Measurements from ENCODE around the gene PDE3B.
"Not testable (repeated sequence)": the region's sequence is repeated elsewhere in the genome, so short reads cannot be mapped to it uniquely, and the experiment has no call there.

Gene PDE3B

GRCh38 chr11:14768526-14769188, 125.1 kb downstream of the PDE3B start:
- Histone ChIP-seq H3K36me3 (no peaks in the 10 kb centered on the region), H3K4me1 (no peaks in the 10 kb centered on the region; the same call in 1 of the 2 replicates), H3K9me3 (no peaks in the 10 kb centered on the region), H3K4me3 (ENCODE audit: low read depth, low read length) (no peak overlapping the region), H3K27me3 (no peaks in the 10 kb centered on the region)
- TF ChIP-seq, protein P1, sequence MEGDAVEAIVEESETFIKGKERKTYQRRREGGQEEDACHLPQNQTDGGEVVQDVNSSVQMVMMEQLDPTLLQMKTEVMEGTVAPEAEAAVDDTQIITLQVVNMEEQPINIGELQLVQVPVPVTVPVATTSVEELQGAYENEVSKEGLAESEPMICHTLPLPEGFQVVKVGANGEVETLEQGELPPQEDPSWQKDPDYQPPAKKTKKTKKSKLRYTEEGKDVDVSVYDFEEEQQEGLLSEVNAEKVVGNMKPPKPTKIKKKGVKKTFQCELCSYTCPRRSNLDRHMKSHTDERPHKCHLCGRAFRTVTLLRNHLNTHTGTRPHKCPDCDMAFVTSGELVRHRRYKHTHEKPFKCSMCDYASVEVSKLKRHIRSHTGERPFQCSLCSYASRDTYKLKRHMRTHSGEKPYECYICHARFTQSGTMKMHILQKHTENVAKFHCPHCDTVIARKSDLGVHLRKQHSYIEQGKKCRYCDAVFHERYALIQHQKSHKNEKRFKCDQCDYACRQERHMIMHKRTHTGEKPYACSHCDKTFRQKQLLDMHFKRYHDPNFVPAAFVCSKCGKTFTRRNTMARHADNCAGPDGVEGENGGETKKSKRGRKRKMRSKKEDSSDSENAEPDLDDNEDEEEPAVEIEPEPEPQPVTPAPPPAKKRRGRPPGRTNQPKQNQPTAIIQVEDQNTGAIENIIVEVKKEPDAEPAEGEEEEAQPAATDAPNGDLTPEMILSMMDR (IDR thresholded peaks at IDR 0.05; ENCODE audit: low read depth, low read length) = no peak
- no peak for DNase-seq

DNA sequence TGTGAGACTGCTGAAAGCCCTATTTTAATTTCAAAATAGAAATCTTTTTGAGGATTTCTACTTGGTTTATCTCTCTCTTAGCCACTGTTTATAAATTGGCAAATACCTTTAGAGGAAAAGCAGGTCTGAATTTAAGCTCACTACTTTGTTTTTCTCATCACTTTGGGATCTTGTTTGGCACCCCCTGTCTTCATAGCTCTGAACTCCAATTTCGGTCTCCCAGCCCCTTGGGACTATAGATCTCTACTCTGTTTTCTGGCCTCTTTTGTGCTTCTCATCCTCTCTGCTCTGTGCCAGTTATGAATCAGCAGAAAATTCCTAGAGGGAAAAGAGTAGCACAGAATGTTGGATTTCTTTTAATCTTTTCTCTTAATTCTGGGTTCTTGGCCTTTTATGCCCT, 130.2 kb downstream of the PDE3B start:
- H3K4me3 ChIP-seq (ENCODE audit: low read depth, low read length) = no peak overlapping the region
- no peaks in the 10 kb centered on the region for H3K27me3 ChIP-seq
- no peaks in the 10 kb centered on the region for H3K36me3 ChIP-seq
- DNase-seq = no peak
- H3K9me3 ChIP-seq = no peaks in the 10 kb centered on the region
- H3K4me1 ChIP-seq = no peaks in the 10 kb centered on the region; the same call in 1 of the 2 replicates
- TF ChIP-seq, protein P1 (IDR thresholded peaks at IDR 0.05; ENCODE audit: low read depth, low read length) = peak; percentile 37

- no peak for DNase-seq
- TF ChIP-seq, protein P1 (IDR thresholded peaks at IDR 0.05; ENCODE audit: low read depth, low read length) = no peak
- Histone ChIP-seq H3K36me3 (no peaks in the 10 kb centered on the region), H3K4me1 (no peaks in the 10 kb centered on the region; the same call in 1 of the 2 replicates), H3K27me3 (no peaks in the 10 kb centered on the region), H3K9me3 (no peaks in the 10 kb centered on the region), H3K4me3 (ENCODE audit: low read depth, low read length) (no peak overlapping the region)
These were observed 131.1 kb downstream of the PDE3B start for GRCh38 chr11:14774721-14775120.

DNA sequence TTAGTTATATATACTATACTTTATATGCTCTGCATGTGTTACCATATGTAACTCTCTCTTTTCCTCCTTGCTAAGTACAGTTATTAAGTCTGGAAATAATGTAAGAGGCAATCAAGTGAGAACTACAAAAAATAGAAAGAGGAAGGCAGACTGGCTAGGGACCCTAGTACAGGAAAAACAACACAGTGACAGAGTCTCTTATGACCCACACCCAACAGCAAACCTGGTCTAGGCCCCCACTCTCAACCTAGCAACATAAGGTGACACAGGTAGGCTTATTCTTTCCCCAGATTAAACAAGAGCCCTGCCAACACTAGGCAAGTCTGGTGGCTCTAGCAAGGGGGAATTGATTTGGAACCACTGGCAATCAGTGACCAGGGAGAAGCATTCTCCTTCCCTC, 132.3 kb downstream of the PDE3B start:
- no peaks in the 10 kb centered on the region for H3K27me3 ChIP-seq
- no peak for DNase-seq
- no peaks in the 10 kb centered on the region for H3K9me3 ChIP-seq
- no peaks in the 10 kb centered on the region for H3K36me3 ChIP-seq
- TF ChIP-seq, protein P1 (IDR thresholded peaks at IDR 0.05; ENCODE audit: low read depth, low read length) = no peak
- H3K4me3 ChIP-seq (ENCODE audit: low read depth, low read length) = no peak overlapping the region
- H3K4me1 ChIP-seq = no peaks in the 10 kb centered on the region; the same call in 1 of the 2 replicates

GRCh38 chr11:14778460-14778859, 134.9 kb downstream of the PDE3B start:
- not testable (repeated sequence) for H3K4me1 ChIP-seq; H3K36me3 ChIP-seq; H3K9me3 ChIP-seq; H3K27me3 ChIP-seq; DNase-seq; H3K4me3 ChIP-seq (ENCODE audit: low read depth, low read length)

- no peaks in the 10 kb centered on the region for H3K4me1 ChIP-seq
- no peaks in the 10 kb centered on the region for H3K9me3 ChIP-seq
- TF ChIP-seq, protein P1 (IDR thresholded peaks at IDR 0.05; ENCODE audit: low read depth, low read length) = no peak
These were observed 140.2 kb downstream of the PDE3B start for GRCh38 chr11:14783788-14784187.

More at GRCh38 chr11:14783788-14784187, 140.2 kb downstream of the PDE3B start:
- Histone ChIP-seq H3K27me3 (no peaks in the 10 kb centered on the region), H3K36me3 (no peaks in the 10 kb centered on the region), H3K4me3 (ENCODE audit: low read depth, low read length) (no peak overlapping the region)
- DNase-seq = no peak

Data from BE2C (cell line).